Measurements from ENCODE around the gene BBS12.
A peak's percentile ranks its signal among the peaks of the same experiment; 100 is the strongest.

GRCh38 chr4:122765692-122766352 is 33.3 kb downstream of the BBS12 start:
- TF ChIP-seq ELF1 (IDR thresholded peaks at IDR 0.05), result no peak
- TF ChIP-seq, protein P1, sequence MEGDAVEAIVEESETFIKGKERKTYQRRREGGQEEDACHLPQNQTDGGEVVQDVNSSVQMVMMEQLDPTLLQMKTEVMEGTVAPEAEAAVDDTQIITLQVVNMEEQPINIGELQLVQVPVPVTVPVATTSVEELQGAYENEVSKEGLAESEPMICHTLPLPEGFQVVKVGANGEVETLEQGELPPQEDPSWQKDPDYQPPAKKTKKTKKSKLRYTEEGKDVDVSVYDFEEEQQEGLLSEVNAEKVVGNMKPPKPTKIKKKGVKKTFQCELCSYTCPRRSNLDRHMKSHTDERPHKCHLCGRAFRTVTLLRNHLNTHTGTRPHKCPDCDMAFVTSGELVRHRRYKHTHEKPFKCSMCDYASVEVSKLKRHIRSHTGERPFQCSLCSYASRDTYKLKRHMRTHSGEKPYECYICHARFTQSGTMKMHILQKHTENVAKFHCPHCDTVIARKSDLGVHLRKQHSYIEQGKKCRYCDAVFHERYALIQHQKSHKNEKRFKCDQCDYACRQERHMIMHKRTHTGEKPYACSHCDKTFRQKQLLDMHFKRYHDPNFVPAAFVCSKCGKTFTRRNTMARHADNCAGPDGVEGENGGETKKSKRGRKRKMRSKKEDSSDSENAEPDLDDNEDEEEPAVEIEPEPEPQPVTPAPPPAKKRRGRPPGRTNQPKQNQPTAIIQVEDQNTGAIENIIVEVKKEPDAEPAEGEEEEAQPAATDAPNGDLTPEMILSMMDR (IDR thresholded peaks at IDR 0.05), result no peak
- TF ChIP-seq GATA2 (CRISPR knock-in tag; IDR thresholded peaks at IDR 0.05), result no peak
- no peak for TF ChIP-seq MXI1 (IDR thresholded peaks at IDR 0.05; ENCODE audit: low read depth, low read length)
- TF ChIP-seq RFX5 (IDR thresholded peaks at IDR 0.05; ENCODE audit: low read length), result no peak
- no peak; the same call in 1 of the 2 replicates for TF ChIP-seq POLR2AphosphoS5 (IDR thresholded peaks at IDR 0.05; ENCODE audit: low read depth, low read length)
- no peak for TF ChIP-seq RXRA (IDR thresholded peaks at IDR 0.05; ENCODE audit: borderline replicate concordance, low read depth)
- no peak; the same call in 1 of the 2 replicates for TF ChIP-seq TAF1 (IDR thresholded peaks at IDR 0.05; ENCODE audit: borderline replicate concordance, low read depth, low read length)
- TF ChIP-seq FOSL2 (IDR thresholded peaks at IDR 0.05; ENCODE audit: borderline replicate concordance, low read depth), result peak; percentile 51; the same call in 1 of the 2 replicates
- TF ChIP-seq, protein P2, sequence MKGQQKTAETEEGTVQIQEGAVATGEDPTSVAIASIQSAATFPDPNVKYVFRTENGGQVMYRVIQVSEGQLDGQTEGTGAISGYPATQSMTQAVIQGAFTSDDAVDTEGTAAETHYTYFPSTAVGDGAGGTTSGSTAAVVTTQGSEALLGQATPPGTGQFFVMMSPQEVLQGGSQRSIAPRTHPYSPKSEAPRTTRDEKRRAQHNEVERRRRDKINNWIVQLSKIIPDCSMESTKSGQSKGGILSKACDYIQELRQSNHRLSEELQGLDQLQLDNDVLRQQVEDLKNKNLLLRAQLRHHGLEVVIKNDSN (IDR thresholded peaks at IDR 0.05; ENCODE audit: borderline replicate concordance, low read depth), result no peak
- TF ChIP-seq, protein P3, sequence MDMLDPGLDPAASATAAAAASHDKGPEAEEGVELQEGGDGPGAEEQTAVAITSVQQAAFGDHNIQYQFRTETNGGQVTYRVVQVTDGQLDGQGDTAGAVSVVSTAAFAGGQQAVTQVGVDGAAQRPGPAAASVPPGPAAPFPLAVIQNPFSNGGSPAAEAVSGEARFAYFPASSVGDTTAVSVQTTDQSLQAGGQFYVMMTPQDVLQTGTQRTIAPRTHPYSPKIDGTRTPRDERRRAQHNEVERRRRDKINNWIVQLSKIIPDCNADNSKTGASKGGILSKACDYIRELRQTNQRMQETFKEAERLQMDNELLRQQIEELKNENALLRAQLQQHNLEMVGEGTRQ (IDR thresholded peaks at IDR 0.05; ENCODE audit: borderline replicate concordance, low read depth, low read length), result no peak
- no peak for TF ChIP-seq IRF3 (IDR thresholded peaks at IDR 0.05; ENCODE audit: low read depth, low read length)
- TF ChIP-seq, protein P4, sequence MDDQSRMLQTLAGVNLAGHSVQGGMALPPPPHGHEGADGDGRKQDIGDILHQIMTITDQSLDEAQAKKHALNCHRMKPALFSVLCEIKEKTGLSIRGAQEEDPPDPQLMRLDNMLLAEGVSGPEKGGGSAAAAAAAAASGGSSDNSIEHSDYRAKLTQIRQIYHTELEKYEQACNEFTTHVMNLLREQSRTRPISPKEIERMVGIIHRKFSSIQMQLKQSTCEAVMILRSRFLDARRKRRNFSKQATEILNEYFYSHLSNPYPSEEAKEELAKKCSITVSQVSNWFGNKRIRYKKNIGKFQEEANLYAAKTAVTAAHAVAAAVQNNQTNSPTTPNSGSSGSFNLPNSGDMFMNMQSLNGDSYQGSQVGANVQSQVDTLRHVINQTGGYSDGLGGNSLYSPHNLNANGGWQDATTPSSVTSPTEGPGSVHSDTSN (IDR thresholded peaks at IDR 0.05), result 0 out of 2 replicates have a peak, but pooled peaks have one; percentile 31
- no peak for TF ChIP-seq FOXM1 (IDR thresholded peaks at IDR 0.05; ENCODE audit: low read depth)
